Astrocyte (in vitro differentiated cells and primary cell): Measurements from ENCODE around the gene AKR1B15. TPM values are rescaled to one million over a fixed set of nuclear protein-coding genes. Genes with fewer than 3 reads are reported as not detected.

Source experiments
- DNase-seq: peaks from one replicate; pipeline ENCODE4 v3.0.0-alpha.2; 2010; ENCODE audit warnings: low read depth
- FAIRE-seq: peaks from 2 replicates; lab custom pipeline; 2011; peaks lifted over from hg19 to GRCh38; lab: Jason Lieb, UNC
- H2AFZ ChIP-seq: 2 replicates; pipeline ENCODE4 v1.6.0; 2012; ENCODE audit warnings: low read depth, low read length, inconsistent platforms
- H3K27ac ChIP-seq: 2 replicates; pipeline ENCODE4 v1.5.1; 2011; ENCODE audit warnings: low read depth, low read length, inconsistent platforms
- H3K27me3 ChIP-seq: 2 replicates; pipeline ENCODE4 v1.6.0; 2011; ENCODE audit warnings: low read length, inconsistent platforms; ENCODE audit not compliant: insufficient read depth
- H3K36me3 ChIP-seq: 2 replicates; pipeline ENCODE4 v1.5.1; 2011; ENCODE audit warnings: low read length, inconsistent platforms; ENCODE audit not compliant: insufficient read depth
- H3K4me1 ChIP-seq: 2 replicates; pipeline ENCODE4 v1.5.1; 2011; ENCODE audit warnings: low read length, inconsistent platforms; ENCODE audit not compliant: insufficient read depth
- H3K4me2 ChIP-seq: 2 replicates; pipeline ENCODE4 v1.6.0; 2012; ENCODE audit warnings: low read length, inconsistent platforms
- H3K4me3 ChIP-seq: 2 replicates; pipeline ENCODE4 v1.5.1; 2011; ENCODE audit warnings: low read depth, mild to moderate bottlenecking, low read length, inconsistent platforms; ENCODE audit not compliant: insufficient read depth
- H3K79me2 ChIP-seq: 2 replicates; pipeline ENCODE4 v1.6.0; 2012; ENCODE audit warnings: mild to moderate bottlenecking, low read length, inconsistent platforms; ENCODE audit not compliant: insufficient read depth
- H3K9ac ChIP-seq: 2 replicates; pipeline ENCODE4 v1.6.0; 2012; ENCODE audit warnings: mild to moderate bottlenecking, low read length, inconsistent platforms
- H3K9me3 ChIP-seq: 2 replicates; pipeline ENCODE4 v1.5.1; 2012; ENCODE audit warnings: low read depth, mild to moderate bottlenecking, low read length, inconsistent platforms; ENCODE audit not compliant: insufficient read depth
- H4K20me1 ChIP-seq: 2 replicates; pipeline ENCODE4 v1.6.0; 2012; ENCODE audit warnings: low read length, inconsistent platforms; ENCODE audit not compliant: insufficient read depth
- H3K27ac Mint-ChIP-seq: one replicate; pipeline ENCODE4 v1.8.0; 2021; ENCODE audit warnings: mild to moderate bottlenecking, mixed read lengths; ENCODE audit not compliant: unreplicated experiment
- H3K27me3 Mint-ChIP-seq: one replicate; pipeline ENCODE4 v1.8.0; 2021; ENCODE audit warnings: low read depth, mixed read lengths; ENCODE audit not compliant: unreplicated experiment
- H3K36me3 Mint-ChIP-seq: one replicate; pipeline ENCODE4 v1.8.0; 2021; ENCODE audit warnings: low read depth, mixed read lengths; ENCODE audit not compliant: unreplicated experiment
- H3K4me1 Mint-ChIP-seq: one replicate; pipeline ENCODE4 v1.8.0; 2021; ENCODE audit warnings: low read depth, mixed read lengths; ENCODE audit not compliant: unreplicated experiment
- H3K4me3 Mint-ChIP-seq: one replicate; pipeline ENCODE4 v1.8.0; 2021; ENCODE audit warnings: mild to moderate bottlenecking, moderate library complexity, mixed read lengths; ENCODE audit not compliant: unreplicated experiment
- H3K9me3 Mint-ChIP-seq: one replicate; pipeline ENCODE4 v1.8.0; 2021; ENCODE audit warnings: mild to moderate bottlenecking, mixed read lengths; ENCODE audit not compliant: unreplicated experiment
- EZH2 ChIP-seq: IDR thresholded peaks from 2 replicates; pipeline ENCODE4 v1.6.1; 2012; ENCODE audit warnings: mild to moderate bottlenecking, low read length, inconsistent platforms; ENCODE audit not compliant: insufficient read depth
- total RNA-seq: library from RNA; stranded (reverse); gene quantifications from 2 replicates; pipeline ENCODE4 v1.2.1, GENCODE V29; 2021
- TF ChIP-seq, protein P1 (sequence below): IDR thresholded peaks from 2 replicates; pipeline ENCODE4 v1.5.1; 2011; ENCODE audit warnings: low read depth, mild to moderate bottlenecking, inconsistent platforms, low read length, moderate library complexity; ENCODE audit not compliant: insufficient read depth

Gene AKR1B15
- total RNA-seq, 1 donor from 2014 or later, result not detected

DNA sequence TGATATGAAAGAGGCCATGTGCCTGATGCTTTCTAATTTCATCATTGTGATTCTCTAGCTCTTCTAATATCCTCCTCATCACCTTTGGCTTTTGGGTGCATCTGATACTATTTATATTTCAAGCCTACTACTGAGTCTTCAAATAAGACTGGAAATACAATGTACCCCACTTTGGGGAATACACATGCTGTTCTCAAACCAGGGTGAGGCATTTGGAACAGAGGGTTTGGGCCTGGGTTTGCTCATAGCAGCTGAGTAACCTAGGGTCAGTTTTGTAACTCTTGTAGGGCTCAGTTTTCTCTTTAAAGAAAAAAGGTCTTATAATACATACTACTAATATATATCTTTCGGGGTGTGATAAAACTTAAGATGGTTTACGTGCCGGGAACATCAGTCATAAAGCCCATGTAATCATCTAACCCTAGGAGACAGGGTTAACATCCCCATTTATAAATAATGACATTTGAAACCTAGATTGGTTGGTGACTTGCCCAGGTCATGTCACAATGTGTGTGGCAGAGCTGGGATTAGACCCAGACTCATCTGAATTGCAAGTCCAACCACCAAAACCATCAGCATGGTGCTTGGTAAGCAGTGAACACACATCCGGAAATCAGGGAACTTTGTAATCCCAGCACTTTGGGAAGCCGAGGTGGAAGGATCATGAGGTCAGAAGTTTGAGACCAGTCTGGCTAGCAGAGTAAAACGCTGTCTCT, 23.0 kb downstream of the AKR1B15 start:
- DNase-seq, result no peak
- no peaks in the 10 kb centered on the region for H4K20me1 ChIP-seq
- peaks cover 3% of the 10 kb centered on the region for H3K27me3 ChIP-seq
- H3K9ac ChIP-seq, result no peak overlapping the region
- H3K36me3 ChIP-seq, result no peaks in the 10 kb centered on the region
- no peaks in the 10 kb centered on the region for H3K4me1 ChIP-seq
- no peak for FAIRE-seq
- no peak overlapping the region for H3K27ac Mint-ChIP-seq
- H3K79me2 ChIP-seq, result no peaks in the 10 kb centered on the region
- TF ChIP-seq, protein P1, sequence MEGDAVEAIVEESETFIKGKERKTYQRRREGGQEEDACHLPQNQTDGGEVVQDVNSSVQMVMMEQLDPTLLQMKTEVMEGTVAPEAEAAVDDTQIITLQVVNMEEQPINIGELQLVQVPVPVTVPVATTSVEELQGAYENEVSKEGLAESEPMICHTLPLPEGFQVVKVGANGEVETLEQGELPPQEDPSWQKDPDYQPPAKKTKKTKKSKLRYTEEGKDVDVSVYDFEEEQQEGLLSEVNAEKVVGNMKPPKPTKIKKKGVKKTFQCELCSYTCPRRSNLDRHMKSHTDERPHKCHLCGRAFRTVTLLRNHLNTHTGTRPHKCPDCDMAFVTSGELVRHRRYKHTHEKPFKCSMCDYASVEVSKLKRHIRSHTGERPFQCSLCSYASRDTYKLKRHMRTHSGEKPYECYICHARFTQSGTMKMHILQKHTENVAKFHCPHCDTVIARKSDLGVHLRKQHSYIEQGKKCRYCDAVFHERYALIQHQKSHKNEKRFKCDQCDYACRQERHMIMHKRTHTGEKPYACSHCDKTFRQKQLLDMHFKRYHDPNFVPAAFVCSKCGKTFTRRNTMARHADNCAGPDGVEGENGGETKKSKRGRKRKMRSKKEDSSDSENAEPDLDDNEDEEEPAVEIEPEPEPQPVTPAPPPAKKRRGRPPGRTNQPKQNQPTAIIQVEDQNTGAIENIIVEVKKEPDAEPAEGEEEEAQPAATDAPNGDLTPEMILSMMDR, result no peak
- no peak for TF ChIP-seq EZH2
- H3K4me3 Mint-ChIP-seq, result no peak overlapping the region
- no peak overlapping the region for H3K4me2 ChIP-seq
- H2AFZ ChIP-seq, result no peak overlapping the region
- H3K9me3 ChIP-seq, result no peaks in the 10 kb centered on the region
- no peak overlapping the region for H3K4me3 ChIP-seq
- H3K36me3 Mint-ChIP-seq, result no peaks in the 10 kb centered on the region
- H3K9me3 Mint-ChIP-seq, result peaks cover 3% of the 10 kb centered on the region
- H3K27me3 Mint-ChIP-seq, result peaks cover 11% of the 10 kb centered on the region
- H3K4me1 Mint-ChIP-seq, result no peaks in the 10 kb centered on the region
- H3K27ac ChIP-seq, result no peak overlapping the region

DNA sequence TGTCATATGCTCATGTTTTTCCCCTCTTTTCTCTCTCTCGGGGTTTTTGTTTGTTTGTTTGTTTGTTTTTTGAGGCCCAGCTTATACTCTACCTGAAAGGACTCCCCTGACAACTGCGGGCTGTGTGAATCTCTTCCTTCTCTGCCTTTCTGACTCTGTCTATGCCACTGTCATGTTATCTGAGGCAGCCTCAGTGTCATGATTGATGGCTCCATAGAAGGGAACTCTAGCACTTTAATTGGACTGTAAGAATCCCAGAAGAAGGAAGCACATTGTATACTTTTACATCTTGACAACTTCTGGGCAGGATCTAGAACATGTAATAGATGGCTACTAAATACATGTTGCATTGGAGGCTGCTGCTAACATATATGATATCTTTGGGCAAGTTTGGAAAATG, 25.4 kb downstream of the AKR1B15 start:
- H2AFZ ChIP-seq, result no peak overlapping the region

More for the DNA sequence above, 25.4 kb downstream of the AKR1B15 start:
- H3K27ac ChIP-seq, result no peak overlapping the region
- FAIRE-seq (no peak), DNase-seq (no peak)
- Mint-ChIP-seq H3K4me1 (no peaks in the 10 kb centered on the region), H3K4me3 (no peak overlapping the region), H3K9me3 (peaks cover 3% of the 10 kb centered on the region), H3K36me3 (no peaks in the 10 kb centered on the region), H3K27me3 (peaks cover 8% of the 10 kb centered on the region), H3K27ac (no peak overlapping the region)
- H3K4me2 ChIP-seq, result no peak overlapping the region
- H3K4me1 ChIP-seq, result no peaks in the 10 kb centered on the region
- no peak overlapping the region for H3K4me3 ChIP-seq
- no peaks in the 10 kb centered on the region for H3K79me2 ChIP-seq
- no peak for TF ChIP-seq EZH2
- TF ChIP-seq, protein P1, result no peak
- no peaks in the 10 kb centered on the region for H4K20me1 ChIP-seq
- peaks cover 4% of the 10 kb centered on the region for H3K27me3 ChIP-seq
- H3K9ac ChIP-seq, result no peak overlapping the region
- no peaks in the 10 kb centered on the region for H3K9me3 ChIP-seq
- H3K36me3 ChIP-seq, result no peaks in the 10 kb centered on the region
